GM19328 (cell line): ENCODE results near the gene PCDHB5.
"Not testable (repeated sequence)": the region's sequence is repeated elsewhere in the genome, so short reads cannot be mapped to it uniquely, and the experiment has no call there.

Experiments
- ATAC-seq: cut with Tn5 transposase; IDR thresholded peaks from one replicate; pipeline ENCODE4 v1.9.1; 2021; ENCODE audit warnings: mild to moderate bottlenecking, moderate library complexity; ENCODE audit not compliant: unreplicated experiment

Gene PCDHB5

DNA sequence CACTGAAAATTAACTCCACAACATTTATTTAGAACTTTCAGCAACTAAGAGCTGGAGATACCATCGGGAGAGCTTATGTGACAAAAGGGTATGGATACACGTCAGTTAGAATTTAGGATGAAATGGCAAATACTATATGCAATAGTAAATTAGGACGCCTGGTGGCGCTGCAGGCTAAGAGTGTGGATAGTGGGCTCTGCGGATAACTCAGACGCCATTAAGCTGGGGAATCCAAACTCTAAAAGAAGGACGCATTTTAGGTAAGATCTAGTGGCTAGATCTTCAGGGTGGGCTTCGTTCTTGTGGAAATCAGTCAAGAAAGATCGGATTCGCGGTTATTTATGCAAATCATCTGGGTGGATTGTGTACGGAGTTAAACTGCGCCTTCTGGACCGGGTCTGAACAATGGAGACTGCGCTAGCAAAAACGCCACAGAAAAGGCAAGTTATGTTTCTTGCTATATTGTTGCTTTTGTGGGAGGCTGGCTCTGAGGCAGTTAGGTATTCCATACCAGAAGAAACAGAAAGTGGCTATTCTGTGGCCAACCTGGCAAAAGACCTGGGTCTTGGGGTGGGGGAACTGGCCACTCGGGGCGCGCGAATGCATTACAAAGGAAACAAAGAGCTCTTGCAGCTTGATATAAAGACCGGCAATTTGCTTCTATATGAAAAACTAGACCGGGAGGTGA lies at the start of gene PCDHB5:
Gene PCDHB5 (plus strand): TSS at position 177 of the 688 bp plus-strand sequence. CDS start 229 bp downstream, at position 406.
- no peak for ATAC-seq

GRCh38 chr5:141094481-141095262 lies 40.3 kb upstream of the PCDHB5 start, which contains the start of gene PCDHB2:
Gene PCDHB2 (plus strand): TSS chr5:141094615. CDS start chr5:141094791, 176 bp downstream.
- ATAC-seq: no peak

DNA sequence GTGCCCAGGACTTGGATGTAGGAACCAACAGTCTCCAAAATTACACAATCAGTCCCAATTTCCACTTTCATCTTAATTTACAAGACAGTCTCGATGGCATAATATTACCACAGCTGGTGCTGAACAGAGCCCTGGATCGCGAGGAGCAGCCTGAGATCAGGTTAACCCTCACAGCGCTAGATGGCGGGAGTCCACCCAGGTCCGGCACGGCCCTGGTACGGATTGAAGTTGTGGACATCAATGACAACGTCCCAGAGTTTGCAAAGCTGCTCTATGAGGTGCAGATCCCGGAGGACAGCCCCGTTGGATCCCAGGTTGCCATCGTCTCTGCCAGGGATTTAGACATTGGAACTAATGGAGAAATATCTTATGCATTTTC lies 39.8 kb upstream of the PCDHB5 start:
- ATAC-seq: no peak

DNA sequence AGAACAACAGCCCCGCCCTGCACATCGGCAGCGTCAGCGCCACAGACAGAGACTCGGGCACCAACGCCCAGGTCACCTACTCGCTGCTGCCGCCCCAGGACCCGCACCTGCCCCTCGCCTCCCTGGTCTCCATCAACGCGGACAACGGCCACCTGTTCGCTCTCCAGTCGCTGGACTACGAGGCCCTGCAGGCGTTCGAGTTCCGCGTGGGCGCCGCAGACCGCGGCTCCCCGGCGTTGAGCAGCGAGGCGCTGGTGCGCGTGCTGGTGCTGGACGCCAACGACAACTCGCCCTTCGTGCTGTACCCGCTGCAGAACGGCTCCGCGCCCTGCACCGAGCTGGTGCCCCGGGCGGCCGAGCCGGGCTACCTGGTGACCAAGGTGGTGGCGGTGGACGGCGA lies 38.8 kb upstream of the PCDHB5 start:
- not testable (repeated sequence) for ATAC-seq

DNA sequence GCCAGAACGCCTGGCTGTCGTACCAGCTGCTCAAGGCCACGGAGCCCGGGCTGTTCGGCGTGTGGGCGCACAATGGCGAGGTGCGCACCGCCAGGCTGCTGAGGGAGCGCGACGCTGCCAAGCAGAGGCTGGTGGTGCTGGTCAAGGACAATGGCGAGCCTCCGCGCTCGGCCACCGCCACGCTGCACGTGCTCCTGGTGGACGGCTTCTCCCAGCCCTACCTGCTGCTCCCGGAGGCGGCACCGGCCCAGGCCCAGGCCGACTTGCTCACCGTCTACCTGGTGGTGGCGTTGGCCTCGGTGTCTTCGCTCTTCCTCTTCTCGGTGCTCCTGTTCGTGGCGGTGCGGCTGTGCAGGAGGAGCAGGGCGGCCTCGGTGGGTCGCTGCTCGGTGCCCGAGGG lies 38.4 kb upstream of the PCDHB5 start:
- ATAC-seq: not testable (repeated sequence)

DNA sequence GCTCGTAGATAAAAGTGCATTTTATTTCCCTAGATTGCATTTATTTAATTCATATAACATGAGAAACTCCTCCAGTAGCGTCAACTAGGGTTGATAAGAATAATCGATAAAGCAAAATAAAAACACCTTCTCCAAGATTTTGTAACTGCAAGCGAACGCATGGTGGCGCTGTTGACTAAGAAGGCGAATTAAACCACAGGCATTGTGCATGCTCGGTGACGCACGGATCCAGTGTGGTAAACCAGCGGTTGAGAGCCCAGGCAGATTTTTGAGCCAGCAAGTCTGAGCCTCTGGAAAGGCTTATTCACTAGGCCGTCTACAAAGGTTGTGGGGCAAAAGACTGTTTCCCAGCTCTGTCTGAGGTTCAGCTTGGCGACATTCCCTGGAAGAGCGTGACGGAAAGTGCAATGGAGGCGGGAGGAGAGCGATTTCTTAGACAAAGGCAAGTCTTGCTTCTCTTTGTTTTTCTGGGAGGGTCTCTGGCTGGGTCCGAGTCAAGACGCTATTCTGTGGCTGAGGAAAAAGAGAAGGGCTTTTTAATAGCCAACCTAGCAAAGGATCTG lies 34.7 kb upstream of the PCDHB5 start, which contains the start of gene PCDHB3:
Gene PCDHB3 (plus strand): TSS at position 231 of the 563 bp plus-strand sequence. CDS start 177 bp downstream, at position 408.
- ATAC-seq: no peak

GRCh38 chr5:141101059-141101458 lies 33.9 kb upstream of the PCDHB5 start:
- no peak for ATAC-seq

GRCh38 chr5:141102070-141102469 lies 32.9 kb upstream of the PCDHB5 start:
- ATAC-seq: not testable (repeated sequence)

DNA sequence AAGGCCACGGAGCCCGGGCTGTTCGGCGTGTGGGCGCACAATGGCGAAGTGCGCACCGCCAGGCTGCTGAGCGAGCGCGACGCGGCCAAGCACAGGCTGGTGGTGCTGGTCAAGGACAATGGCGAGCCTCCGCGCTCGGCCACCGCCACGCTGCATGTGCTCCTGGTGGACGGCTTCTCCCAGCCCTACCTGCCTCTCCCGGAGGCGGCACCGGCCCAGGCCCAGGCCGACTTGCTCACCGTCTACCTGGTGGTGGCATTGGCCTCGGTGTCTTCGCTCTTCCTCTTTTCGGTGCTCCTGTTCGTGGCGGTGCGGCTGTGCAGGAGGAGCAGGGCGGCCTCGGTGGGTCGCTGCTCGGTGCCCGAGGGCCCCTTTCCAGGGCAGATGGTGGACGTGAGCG lies 32.5 kb upstream of the PCDHB5 start:
- ATAC-seq: not testable (repeated sequence)

- ATAC-seq: no peak
Observed at GRCh38 chr5:141105350-141105749, 29.7 kb upstream of the PCDHB5 start.

- no peak for ATAC-seq
Observed at GRCh38 chr5:141119250-141119649, 15.8 kb upstream of the PCDHB5 start.

DNA sequence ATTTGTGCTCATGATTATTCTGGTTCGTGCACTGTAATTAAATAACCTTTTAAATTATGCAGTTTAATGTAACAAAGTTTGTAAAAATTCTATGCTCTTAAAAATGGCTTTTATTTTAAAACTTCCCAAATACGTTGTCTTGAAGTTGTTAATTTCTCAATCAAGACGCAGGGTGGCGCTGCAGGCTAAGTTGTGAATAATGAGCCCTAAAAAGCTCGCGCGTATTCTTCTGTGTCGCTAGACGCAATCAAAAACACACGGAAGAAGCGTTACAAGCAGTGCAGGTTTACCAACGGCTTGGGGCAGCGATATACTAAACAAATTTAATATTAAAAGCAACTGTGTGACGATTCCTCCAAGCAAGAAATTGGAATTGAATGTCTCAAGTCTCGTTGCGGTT lies 13.4 kb upstream of the PCDHB5 start, which contains the start of gene PCDHB4:
Gene PCDHB4 (plus strand): TSS at position 256 of the 400 bp plus-strand sequence. CDS start 181 bp downstream, outside the sequence.
- no peak for ATAC-seq

DNA sequence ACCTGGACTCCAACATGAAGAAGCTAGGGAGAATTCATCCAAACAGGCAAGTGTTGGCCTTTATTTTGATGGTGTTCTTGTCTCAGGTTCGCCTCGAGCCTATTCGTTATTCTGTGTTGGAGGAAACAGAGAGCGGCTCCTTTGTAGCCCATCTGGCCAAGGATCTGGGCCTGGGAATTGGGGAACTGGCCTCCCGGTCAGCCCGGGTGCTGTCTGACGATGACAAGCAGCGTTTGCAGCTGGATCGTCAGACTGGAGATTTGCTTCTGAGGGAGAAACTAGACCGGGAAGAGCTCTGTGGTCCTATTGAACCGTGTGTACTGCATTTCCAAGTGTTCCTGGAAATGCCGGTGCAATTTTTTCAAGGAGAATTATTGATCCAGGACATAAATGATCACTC lies 13.0 kb upstream of the PCDHB5 start:
- no peak for ATAC-seq

GRCh38 chr5:141123396-141124135 lies 11.4 kb upstream of the PCDHB5 start:
- not testable (repeated sequence) for ATAC-seq

- ATAC-seq: no peak
Observed at GRCh38 chr5:141127305-141127704, 7.7 kb upstream of the PCDHB5 start.

DNA sequence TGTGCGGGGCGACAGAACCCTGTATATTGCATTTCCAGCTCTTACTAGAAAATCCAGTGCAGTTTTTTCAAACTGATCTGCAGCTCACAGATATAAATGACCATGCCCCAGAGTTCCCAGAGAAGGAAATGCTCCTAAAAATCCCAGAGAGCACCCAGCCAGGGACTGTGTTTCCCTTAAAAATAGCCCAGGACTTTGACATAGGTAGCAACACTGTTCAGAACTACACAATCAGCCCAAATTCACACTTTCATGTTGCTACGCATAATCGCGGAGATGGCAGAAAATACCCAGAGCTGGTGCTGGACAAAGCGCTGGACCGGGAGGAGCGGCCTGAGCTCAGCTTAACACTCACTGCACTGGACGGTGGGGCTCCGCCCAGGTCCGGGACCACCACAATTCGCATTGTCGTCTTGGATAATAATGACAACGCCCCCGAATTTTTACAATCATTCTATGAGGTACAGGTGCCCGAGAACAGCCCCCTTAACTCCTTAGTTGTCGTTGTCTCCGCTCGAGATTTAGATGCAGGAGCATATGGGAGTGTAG lies 786 bp downstream of the PCDHB5 start:
- no peak for ATAC-seq

- not testable (repeated sequence) for ATAC-seq
Observed at GRCh38 chr5:141137346-141137745, 2.3 kb downstream of the PCDHB5 start.

DNA sequence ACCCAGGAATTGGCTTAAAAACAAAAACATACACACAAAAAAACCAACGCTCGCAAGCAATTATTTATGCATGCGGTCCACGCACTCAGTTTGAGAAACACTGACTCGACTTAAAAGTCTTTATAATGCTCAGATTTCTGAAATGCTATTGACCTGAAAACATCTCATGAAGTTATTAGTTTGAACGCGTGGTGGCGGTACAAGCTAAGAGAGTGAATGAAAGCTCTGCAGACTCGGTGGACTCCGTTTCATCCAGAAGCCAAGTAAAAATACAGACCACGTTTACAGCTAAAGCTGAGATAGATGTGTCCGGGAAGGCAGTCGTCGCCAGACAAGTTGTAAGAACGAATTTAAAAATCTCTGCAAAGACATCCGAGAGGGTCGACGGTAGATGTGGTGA lies 14.8 kb downstream of the PCDHB5 start, which contains the start of gene PCDHB6:
Gene PCDHB6 (plus strand): TSS at position 246 of the 400 bp plus-strand sequence. CDS start 201 bp downstream, outside the sequence.
- ATAC-seq: no peak

- no peak for ATAC-seq
Observed at GRCh38 chr5:141150224-141150992, 15.4 kb downstream of the PCDHB5 start.

DNA sequence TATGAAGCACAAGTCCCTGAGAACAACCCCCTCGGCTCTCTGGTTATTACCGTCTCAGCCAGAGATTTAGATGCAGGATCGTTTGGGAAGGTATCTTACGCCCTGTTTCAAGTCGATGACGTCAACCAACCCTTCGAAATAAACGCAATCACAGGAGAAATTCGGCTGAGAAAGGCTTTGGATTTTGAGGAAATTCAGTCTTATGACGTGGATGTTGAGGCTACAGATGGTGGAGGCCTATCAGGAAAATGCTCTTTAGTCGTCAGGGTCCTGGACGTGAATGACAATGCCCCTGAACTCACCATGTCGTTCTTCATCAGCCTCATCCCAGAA lies 16.0 kb downstream of the PCDHB5 start:
- ATAC-seq: no peak
